Cardiac muscle cell (in vitro differentiated cells and primary cell): ENCODE measurements around the gene ARHGAP45. TPM values are rescaled to one million over a fixed set of nuclear protein-coding genes. Genes with fewer than 3 reads are reported as not detected.

Experiments used
- DNase-seq, 2 donors: peaks; one replicate each; pipeline versions ENCODE4 v3.0.0 to v3.0.0-alpha.2; 2010 to 2017; ENCODE audit warnings: low read depth in 1 of 2, low spot score in 1 of 2
- H3K27ac ChIP-seq: fragments of 200-600 bp; sonication (generic); 2 replicates; pipeline ENCODE4 v1.5.1; 2016
- H3K27me3 ChIP-seq: fragments of 200-600 bp; sonication (generic); 2 replicates; pipeline ENCODE4 v1.6.0; 2016; ENCODE audit warnings: control low read depth
- H3K36me3 ChIP-seq: fragments of 200-600 bp; sonication (generic); 2 replicates; pipeline ENCODE4 v1.5.1; 2016; ENCODE audit warnings: control low read depth
- H3K4me1 ChIP-seq: fragments of 200-600 bp; sonication (generic); 2 replicates; pipeline ENCODE4 v1.8.1; 2017; ENCODE audit warnings: low read depth, mild to moderate bottlenecking, mixed run types
- H3K4me3 ChIP-seq: fragments of 200-600 bp; sonication (generic); 2 replicates; pipeline ENCODE4 v1.5.1; 2016; ENCODE audit warnings: mild to moderate bottlenecking
- H3K9me3 ChIP-seq: fragments of 200-600 bp; sonication (generic); 2 replicates; pipeline ENCODE4 v1.5.1; 2017; ENCODE audit warnings: low read depth, mild to moderate bottlenecking, control low read depth
- polyA plus RNA-seq: library from polyadenylated mRNA; unstranded; fragments of >200 nt; fragmentation: Nextera tagmentation; extraction: Ambion mirVana; gene quantifications from 2 replicates; pipeline ENCODE4 v1.2.1, GENCODE V29; 2016
- total RNA-seq: library from RNA; depleted of rRNA; stranded (reverse); fragments of >200 nt; gene quantifications from 2 replicates; pipeline ENCODE4 v1.2.3, GENCODE V29; 2016
- TF ChIP-seq, protein P1 (sequence below): IDR thresholded peaks from 2 replicates; pipeline ENCODE4 v1.5.1; 2012; ENCODE audit warnings: low read depth, mild to moderate bottlenecking, low read length

ARHGAP45 gene, protein sequence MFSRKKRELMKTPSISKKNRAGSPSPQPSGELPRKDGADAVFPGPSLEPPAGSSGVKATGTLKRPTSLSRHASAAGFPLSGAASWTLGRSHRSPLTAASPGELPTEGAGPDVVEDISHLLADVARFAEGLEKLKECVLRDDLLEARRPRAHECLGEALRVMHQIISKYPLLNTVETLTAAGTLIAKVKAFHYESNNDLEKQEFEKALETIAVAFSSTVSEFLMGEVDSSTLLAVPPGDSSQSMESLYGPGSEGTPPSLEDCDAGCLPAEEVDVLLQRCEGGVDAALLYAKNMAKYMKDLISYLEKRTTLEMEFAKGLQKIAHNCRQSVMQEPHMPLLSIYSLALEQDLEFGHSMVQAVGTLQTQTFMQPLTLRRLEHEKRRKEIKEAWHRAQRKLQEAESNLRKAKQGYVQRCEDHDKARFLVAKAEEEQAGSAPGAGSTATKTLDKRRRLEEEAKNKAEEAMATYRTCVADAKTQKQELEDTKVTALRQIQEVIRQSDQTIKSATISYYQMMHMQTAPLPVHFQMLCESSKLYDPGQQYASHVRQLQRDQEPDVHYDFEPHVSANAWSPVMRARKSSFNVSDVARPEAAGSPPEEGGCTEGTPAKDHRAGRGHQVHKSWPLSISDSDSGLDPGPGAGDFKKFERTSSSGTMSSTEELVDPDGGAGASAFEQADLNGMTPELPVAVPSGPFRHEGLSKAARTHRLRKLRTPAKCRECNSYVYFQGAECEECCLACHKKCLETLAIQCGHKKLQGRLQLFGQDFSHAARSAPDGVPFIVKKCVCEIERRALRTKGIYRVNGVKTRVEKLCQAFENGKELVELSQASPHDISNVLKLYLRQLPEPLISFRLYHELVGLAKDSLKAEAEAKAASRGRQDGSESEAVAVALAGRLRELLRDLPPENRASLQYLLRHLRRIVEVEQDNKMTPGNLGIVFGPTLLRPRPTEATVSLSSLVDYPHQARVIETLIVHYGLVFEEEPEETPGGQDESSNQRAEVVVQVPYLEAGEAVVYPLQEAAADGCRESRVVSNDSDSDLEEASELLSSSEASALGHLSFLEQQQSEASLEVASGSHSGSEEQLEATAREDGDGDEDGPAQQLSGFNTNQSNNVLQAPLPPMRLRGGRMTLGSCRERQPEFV
- total RNA-seq = 88.6 and 133 TPM in 2 replicates
- polyA plus RNA-seq = 39.3 and 67.5 TPM in 2 replicates

DNA sequence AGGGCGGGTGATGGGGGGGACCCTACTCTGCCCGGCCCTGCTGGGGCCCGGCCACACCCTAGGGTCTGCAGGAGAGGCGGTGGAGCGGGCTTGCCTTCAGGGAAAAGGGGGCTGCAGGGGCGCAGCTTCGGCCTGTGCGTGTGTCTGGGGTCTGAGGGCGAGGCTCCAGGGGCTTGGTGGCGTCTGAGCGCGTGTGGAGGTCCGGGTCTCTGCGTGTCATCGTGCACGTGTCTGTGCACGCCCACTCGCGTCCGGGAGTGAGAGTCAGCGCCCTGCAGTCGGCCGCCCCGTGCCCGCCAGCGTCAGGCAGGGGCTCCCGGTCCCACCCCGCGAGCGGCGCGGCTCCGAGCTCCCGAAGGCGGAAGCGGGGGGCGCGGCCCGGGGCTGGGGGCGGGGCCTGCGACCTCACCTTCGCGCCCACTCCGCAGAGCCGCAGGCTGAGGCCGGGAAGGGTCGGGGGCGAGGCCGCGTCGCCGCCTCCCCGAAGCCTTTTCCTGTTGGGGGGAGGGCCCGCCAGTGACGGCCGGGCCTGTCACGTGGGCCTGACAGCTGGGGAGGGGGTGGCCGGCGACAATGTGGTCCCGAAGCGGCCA lies at the start of gene ARHGAP45:
Gene ARHGAP45, plus strand, starts transcription at position 420 of the 593 bp plus-strand sequence. CDS start 239 bp downstream, outside the sequence.
- H3K4me3 ChIP-seq = peak within 1 kb of the TSS; percentile 21
- no peaks in the 10 kb centered on the region for H3K36me3 ChIP-seq
- H3K27ac ChIP-seq = peak within 1 kb of the TSS; percentile 73
- no peak for DNase-seq
- peaks cover 13% of the 10 kb centered on the region for H3K27me3 ChIP-seq
- TF ChIP-seq, protein P1, sequence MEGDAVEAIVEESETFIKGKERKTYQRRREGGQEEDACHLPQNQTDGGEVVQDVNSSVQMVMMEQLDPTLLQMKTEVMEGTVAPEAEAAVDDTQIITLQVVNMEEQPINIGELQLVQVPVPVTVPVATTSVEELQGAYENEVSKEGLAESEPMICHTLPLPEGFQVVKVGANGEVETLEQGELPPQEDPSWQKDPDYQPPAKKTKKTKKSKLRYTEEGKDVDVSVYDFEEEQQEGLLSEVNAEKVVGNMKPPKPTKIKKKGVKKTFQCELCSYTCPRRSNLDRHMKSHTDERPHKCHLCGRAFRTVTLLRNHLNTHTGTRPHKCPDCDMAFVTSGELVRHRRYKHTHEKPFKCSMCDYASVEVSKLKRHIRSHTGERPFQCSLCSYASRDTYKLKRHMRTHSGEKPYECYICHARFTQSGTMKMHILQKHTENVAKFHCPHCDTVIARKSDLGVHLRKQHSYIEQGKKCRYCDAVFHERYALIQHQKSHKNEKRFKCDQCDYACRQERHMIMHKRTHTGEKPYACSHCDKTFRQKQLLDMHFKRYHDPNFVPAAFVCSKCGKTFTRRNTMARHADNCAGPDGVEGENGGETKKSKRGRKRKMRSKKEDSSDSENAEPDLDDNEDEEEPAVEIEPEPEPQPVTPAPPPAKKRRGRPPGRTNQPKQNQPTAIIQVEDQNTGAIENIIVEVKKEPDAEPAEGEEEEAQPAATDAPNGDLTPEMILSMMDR = no peak
- H3K4me1 ChIP-seq = peaks cover 18% of the 10 kb centered on the region
- no peaks in the 10 kb centered on the region for H3K9me3 ChIP-seq

DNA sequence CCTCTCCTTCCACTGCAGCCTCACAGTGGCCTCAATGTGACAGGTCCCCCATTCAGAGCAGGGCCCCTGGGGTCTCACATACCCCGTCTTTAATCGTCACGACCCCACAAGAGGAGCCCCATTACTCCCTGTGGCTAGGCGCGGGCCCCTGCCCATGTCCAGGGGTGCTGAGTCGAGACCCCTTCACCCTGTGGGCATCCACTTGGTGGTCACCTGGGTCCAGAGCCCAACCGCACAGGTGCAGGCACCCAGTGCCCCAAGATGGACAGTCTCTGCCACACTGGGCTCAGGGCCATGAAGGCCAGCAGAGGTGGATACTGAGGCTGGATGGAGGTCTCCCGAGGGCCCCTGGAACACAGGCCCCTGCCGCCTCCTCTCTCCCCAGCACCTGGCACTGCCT lies 49.1 kb upstream of the ARHGAP45 start:
- no peaks in the 10 kb centered on the region for H3K27me3 ChIP-seq
- peaks cover 35% of the 10 kb centered on the region for H3K4me1 ChIP-seq
- no peak for DNase-seq
- TF ChIP-seq, protein P1 = no peak
- H3K36me3 ChIP-seq = peaks cover 9% of the 10 kb centered on the region
- H3K9me3 ChIP-seq = no peaks in the 10 kb centered on the region
- H3K4me3 ChIP-seq = no peak overlapping the region
- H3K27ac ChIP-seq = peak overlapping the region; percentile 36

DNA sequence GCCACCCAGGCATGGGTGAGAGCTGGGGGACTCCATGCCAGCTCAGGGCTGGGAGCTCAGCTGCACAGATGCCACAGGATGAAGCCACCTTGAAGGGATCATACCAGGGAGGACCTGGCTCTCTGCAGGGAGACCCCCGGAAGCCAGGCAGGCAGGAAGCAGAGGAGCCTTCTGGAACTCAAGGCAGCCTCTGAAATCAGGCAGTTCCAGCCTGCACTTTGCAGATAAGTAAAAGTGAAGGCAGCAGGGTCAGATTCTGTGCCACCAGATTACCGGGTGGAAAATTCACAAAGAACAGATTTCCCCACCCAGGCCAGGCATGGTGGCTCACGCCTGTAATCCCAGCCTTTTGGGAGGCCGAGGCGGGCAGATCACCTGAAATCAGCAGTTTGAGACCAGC lies 48.6 kb upstream of the ARHGAP45 start:
- no peaks in the 10 kb centered on the region for H3K27me3 ChIP-seq
- TF ChIP-seq, protein P1 = no peak
- peaks cover 35% of the 10 kb centered on the region for H3K4me1 ChIP-seq
- no peaks in the 10 kb centered on the region for H3K9me3 ChIP-seq
- no peak overlapping the region for H3K4me3 ChIP-seq
- peaks cover 7% of the 10 kb centered on the region for H3K36me3 ChIP-seq
- no peak for DNase-seq
- no peak overlapping the region for H3K27ac ChIP-seq

DNA sequence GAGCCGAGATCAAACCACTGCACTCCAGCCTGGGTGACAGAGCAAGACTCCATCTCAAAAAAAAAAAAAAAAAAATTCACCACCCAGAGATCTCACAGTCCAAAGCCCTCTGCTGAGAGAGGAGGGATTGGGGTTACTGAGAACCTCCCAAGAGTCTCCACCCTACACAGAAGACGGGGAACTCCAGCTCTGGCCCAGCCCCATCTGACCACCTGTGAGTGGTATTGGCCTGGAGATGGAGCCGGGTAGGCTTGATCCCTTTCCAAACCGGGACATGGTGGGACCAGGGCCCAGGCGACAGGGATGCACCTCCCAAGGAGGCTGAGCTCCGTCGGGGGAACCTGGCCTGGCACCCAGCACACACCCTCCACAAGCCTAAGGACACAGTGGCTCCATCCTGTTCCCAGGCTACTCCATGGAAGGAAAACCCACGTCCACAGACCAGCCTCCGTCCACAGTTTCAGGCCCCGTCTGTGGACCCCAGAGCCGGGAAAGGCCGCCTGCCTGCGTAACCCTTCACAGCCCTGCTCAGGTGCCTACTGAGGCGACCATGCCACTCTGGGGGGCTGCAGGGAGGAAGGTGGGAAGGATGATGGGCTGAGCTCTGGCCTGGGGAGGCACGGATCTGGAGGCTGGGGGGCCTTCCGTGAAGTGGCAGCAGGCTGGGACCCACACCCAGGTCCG lies 47.9 kb upstream of the ARHGAP45 start:
- TF ChIP-seq, protein P1 = no peak
- Histone ChIP-seq H3K36me3 (peaks cover 1% of the 10 kb centered on the region), H3K27ac (no peak overlapping the region), H3K9me3 (no peaks in the 10 kb centered on the region), H3K4me1 (peaks cover 35% of the 10 kb centered on the region), H3K27me3 (no peaks in the 10 kb centered on the region), H3K4me3 (peak overlapping the region; percentile 85)
- DNase-seq = no peak
